ENCODE results near the gene SCNN1A. TPM values are rescaled to one million over a fixed set of nuclear protein-coding genes. Genes with fewer than 3 reads are reported as not detected.

SCNN1A gene
- total RNA-seq = 0.67 and 1.0 TPM in 2 replicates

GRCh38 chr12:6375269-6376078, at the start of gene SCNN1A:
SCNN1A (minus strand) TSS chr12:6375563; CDS start chr12:6374783, 780 bp downstream.

DNA sequence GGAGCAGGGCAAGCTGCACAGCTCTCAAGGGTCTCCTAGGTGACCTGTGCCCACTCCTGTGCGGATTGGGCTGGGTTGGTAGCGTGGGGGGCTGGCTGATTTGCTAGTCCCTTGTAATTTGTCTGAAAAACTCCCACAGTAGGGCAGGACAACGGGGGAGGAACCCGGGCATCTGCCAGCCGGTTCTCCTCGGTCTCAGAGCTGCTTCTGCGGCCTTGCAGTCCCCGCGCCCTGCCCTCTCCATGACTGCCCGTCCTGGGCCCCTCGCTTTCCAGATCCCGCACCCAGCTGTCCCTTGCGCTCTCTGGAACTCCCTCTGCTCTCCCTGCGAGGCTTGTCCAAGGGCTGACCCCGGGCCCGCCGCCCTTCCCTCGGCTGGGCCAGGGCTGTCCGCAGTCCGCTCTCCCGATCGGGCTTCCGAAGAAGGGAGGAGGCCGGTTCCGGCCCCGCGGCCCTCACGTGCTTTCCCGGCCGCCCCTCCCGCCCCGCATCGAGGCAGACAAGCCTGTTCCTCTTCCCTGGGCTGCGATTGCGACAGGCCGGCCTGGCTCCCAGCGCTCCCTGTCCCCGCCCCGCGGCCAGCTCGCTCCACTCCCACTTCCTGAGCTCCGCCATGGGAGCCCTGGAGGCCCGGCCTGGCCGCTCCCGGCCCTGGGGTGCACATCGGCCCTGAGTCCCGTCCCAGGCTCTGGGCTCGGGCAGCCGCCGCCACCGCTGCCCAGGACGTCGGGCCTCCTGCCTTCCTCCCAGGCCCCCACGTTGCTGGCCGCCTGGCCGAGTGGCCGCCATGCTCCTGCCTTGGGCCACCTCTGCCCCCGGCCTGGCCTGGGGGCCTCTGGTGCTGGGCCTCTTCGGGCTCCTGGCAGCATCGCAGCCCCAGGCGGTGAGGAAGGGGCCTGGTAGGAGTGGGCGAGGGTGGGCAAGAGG, 8.5 kb upstream of the SCNN1A start, which contains the start of gene LTBR:
TSS of gene LTBR (plus strand) at position 591 of the 927 bp plus-strand sequence. CDS start at position 788, 197 bp downstream.

DNA sequence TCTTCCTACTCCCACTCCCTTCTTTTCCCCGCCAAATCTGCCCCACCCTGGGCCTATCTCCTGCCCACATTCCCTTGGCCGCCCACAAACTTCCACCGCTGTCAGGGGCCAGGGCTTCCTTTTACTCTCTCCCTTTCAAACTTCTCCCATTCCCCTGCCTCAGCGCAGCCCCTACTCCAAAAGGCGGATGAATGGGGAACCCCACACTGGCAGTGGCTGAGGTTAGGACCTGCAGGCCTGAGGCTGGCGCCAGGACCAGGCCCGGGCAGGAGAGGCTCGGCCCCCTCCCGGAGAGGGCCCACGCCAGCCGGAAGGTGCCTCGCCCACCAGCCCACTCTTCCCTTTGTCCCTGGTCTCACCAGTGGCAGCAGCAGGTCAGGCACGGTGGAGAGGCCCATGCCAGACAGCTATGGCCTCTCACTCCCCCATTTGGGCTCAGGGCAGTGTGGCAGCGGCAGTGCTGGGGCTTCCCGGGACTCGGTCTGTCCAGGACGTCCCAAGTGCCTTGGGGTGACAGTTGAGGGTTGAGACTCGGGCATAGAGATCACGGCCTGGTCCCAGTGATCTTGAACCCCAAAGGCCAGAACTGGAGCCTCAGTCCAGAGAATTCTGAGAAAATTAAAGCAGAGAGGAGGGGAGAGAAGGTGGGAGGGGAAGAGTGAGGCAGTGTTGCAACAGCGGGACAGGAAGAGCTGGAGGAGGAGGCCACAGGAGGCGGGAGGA, 33.8 kb downstream of the SCNN1A start, which contains the start of gene TNFRSF1A:
TSS of gene TNFRSF1A (minus strand) at position 660 of the 723 bp plus-strand sequence. CDS start at position 398, 262 bp downstream.

Other genes with a start within 250 kb of the SCNN1A start
- 150 and 166 TPM in 2 replicates for gene CD9, start 175.2 kb downstream of the SCNN1A start, total RNA-seq
- gene PLEKHG6, start 64.9 kb downstream of the SCNN1A start, total RNA-seq = 0.67 and 0.89 TPM in 2 replicates
- gene TNFRSF1A, start 33.5 kb downstream of the SCNN1A start, total RNA-seq = 251 and 310 TPM in 2 replicates
- 153 and 165 TPM in 2 replicates for gene LTBR, start 8.6 kb upstream of the SCNN1A start, total RNA-seq
- gene CD27, start 69.4 kb upstream of the SCNN1A start, total RNA-seq = 0.15 TPM in 1 of 2 replicates, not detected in the other
- gene TAPBPL, start 76.5 kb upstream of the SCNN1A start, total RNA-seq = 6.9 and 10.4 TPM in 2 replicates
- 3.6 and 4.5 TPM in 2 replicates for gene VAMP1, start 95.1 kb upstream of the SCNN1A start, total RNA-seq
- 138 and 139 TPM in 2 replicates for gene MRPL51, start 117.7 kb upstream of the SCNN1A start, total RNA-seq
- 141 and 150 TPM in 2 replicates for gene NCAPD2, start 118.5 kb upstream of the SCNN1A start, total RNA-seq
- gene GAPDH, start 159.0 kb upstream of the SCNN1A start, total RNA-seq = 7,240 and 8,467 TPM in 2 replicates
- 11.0 and 11.8 TPM in 2 replicates for gene IFFO1, start 180.5 kb upstream of the SCNN1A start, total RNA-seq
- 24.4 and 25.9 TPM in 2 replicates for gene NOP2, start 192.7 kb upstream of the SCNN1A start, total RNA-seq
- 173 and 195 TPM in 2 replicates for gene CHD4, start 231.8 kb upstream of the SCNN1A start, total RNA-seq